Lower lobe of right lung (tissue), 2 donors: ENCODE results near the gene ATP1B3. TPM values are rescaled to one million over a fixed set of nuclear protein-coding genes. Genes with fewer than 3 reads are reported as not detected.
"Not testable (repeated sequence)": the region's sequence is repeated elsewhere in the genome, so short reads cannot be mapped to it uniquely, and the experiment has no call there.

Experiments
- ATAC-seq, 2 donors: fragments of 200-7000 bp; cut with Tn5 transposase; one replicate each; pipeline ENCODE4 v1.9.1; 2020 to 2022; ENCODE audit warnings: mild to moderate bottlenecking in 2 of 2, moderate library complexity in 2 of 2
- DNase-seq: peaks from one replicate; pipeline ENCODE4 v3.0.0-alpha.2; 2020
- H3K27ac ChIP-seq: fragments of 200-600 bp; one replicate; pipeline ENCODE4 v1.8.0; 2022
- H3K27me3 ChIP-seq: fragments of 200-600 bp; one replicate; pipeline ENCODE4 v1.8.0; 2022; ENCODE audit warnings: low read depth
- H3K36me3 ChIP-seq: fragments of 200-600 bp; one replicate; pipeline ENCODE4 v1.8.0; 2022; ENCODE audit warnings: mild to moderate bottlenecking
- H3K4me1 ChIP-seq: fragments of 200-600 bp; one replicate; pipeline ENCODE4 v1.8.0; 2022
- H3K4me3 ChIP-seq: fragments of 200-600 bp; one replicate; pipeline ENCODE4 v1.8.0; 2022; ENCODE audit warnings: mild to moderate bottlenecking
- H3K9me3 ChIP-seq: fragments of 200-600 bp; one replicate; pipeline ENCODE4 v1.8.0; 2022
- CTCF ChIP-seq: fragments of 200-600 bp; IDR thresholded peaks from one replicate; pipeline ENCODE4 v1.8.0; 2022; ENCODE audit warnings: antibody characterized with exemption, mild to moderate bottlenecking
- intact Hi-C: fragments of 100-400 bp; cut with DNase I; formaldehyde crosslinking; loops from one replicate; pipeline ENCODE4 v1.11.0; 2022
- total RNA-seq: library from RNA; stranded (reverse); fragmentation: NEBNext Ultra II Directional; extraction: Animal tissue kit (Norgen Biotek cat#: 25700); gene quantifications from one replicate; pipeline ENCODE4 v1.2.1, GENCODE V29; 2021
- donor health status: DM: no; HTN: yes; CAD: no; lungs with severe emphysema.

ATP1B3 gene
- total RNA-seq, 1 donor from 2014 or later, result 143 TPM

- Histone ChIP-seq H3K27me3 (no peaks in the 10 kb centered on the region), H3K4me1 (peaks cover 33% of the 10 kb centered on the region), H3K9me3 (no peaks in the 10 kb centered on the region), H3K27ac (peak overlapping the region; percentile 99), H3K4me3 (peak overlapping the region; percentile 83), H3K36me3 (no peaks in the 10 kb centered on the region)
- no peak for TF ChIP-seq CTCF
- no peak for DNase-seq
- intact Hi-C loops, result no loop called here
- ATAC-seq, result no peak
Observed at GRCh38 chr3:141877911-141878310, 1.5 kb downstream of the ATP1B3 start.

GRCh38 chr3:141878326-141878725 lies 1.9 kb downstream of the ATP1B3 start:
- H3K9me3 ChIP-seq, result no peaks in the 10 kb centered on the region
- no peak for TF ChIP-seq CTCF
- no peak overlapping the region for H3K27ac ChIP-seq
- peaks cover 33% of the 10 kb centered on the region for H3K4me1 ChIP-seq
- DNase-seq, result no peak
- H3K36me3 ChIP-seq, result no peaks in the 10 kb centered on the region
- H3K27me3 ChIP-seq, result no peaks in the 10 kb centered on the region
- no peak for ATAC-seq
- peak overlapping the region; percentile 83 for H3K4me3 ChIP-seq
- intact Hi-C loops, result no loop called here

DNA sequence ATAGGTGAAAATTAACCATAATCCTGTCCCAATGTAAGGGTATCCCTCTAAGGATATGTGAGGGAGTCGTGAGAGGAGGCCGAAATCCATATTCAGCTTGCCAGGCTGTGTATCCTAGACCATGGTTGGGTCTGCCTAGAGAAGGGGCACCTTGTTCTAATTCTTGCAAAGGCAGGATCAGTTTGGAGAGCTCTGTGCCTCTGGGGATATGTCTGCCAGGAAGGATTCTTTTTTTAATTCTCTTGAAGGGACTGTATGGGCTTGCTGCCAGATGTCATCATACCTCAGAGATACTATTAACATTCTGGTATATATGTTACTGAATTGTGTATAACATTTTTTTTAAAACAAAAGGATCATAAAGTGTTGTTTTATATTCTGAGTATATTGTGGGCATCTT lies 2.4 kb downstream of the ATP1B3 start:
- Histone ChIP-seq H3K9me3 (no peaks in the 10 kb centered on the region), H3K27ac (no peak overlapping the region), H3K36me3 (no peaks in the 10 kb centered on the region), H3K27me3 (no peaks in the 10 kb centered on the region), H3K4me3 (peak overlapping the region; percentile 83), H3K4me1 (peaks cover 33% of the 10 kb centered on the region)
- no peak for TF ChIP-seq CTCF
- intact Hi-C loops, result no loop called here
- ATAC-seq (no peak), DNase-seq (no peak)

GRCh38 chr3:141881702-141882101 lies 5.3 kb downstream of the ATP1B3 start:
- ATAC-seq (no peak), DNase-seq (no peak)
- no peaks in the 10 kb centered on the region for H3K9me3 ChIP-seq
- H3K36me3 ChIP-seq, result no peaks in the 10 kb centered on the region
- no peak for TF ChIP-seq CTCF
- peaks cover 28% of the 10 kb centered on the region for H3K4me1 ChIP-seq
- no peak overlapping the region for H3K4me3 ChIP-seq
- H3K27ac ChIP-seq, result no peak overlapping the region
- intact Hi-C loops, result no loop called here
- no peaks in the 10 kb centered on the region for H3K27me3 ChIP-seq

DNA sequence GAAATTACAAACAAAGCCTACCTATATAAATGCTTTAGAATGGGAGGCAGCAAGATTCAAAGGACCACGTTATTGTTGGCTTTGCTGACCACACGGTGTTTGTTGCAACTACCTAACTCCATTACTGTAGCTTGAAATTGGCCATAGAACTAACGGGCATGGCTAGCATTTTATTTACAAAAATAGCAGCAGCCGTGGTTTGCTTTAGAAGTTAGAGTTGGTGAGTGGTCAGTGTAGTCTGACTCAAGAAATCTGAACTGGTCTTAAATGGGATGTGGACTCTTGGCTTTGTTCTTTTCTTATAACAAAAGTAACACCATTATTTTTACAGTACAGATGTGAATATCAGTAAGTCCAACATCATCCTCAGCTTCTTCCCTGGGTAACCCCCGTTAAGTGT lies 10.6 kb downstream of the ATP1B3 start:
- Histone ChIP-seq H3K9me3 (no peaks in the 10 kb centered on the region), H3K4me3 (no peak overlapping the region), H3K27me3 (no peaks in the 10 kb centered on the region), H3K36me3 (no peaks in the 10 kb centered on the region), H3K27ac (no peak overlapping the region), H3K4me1 (no peaks in the 10 kb centered on the region)
- no peak for TF ChIP-seq CTCF
- intact Hi-C loops, result no loop called here
- ATAC-seq (no peak), DNase-seq (no peak)

- ATAC-seq, DNase-seq, H3K9me3 ChIP-seq, H3K4me3 ChIP-seq, H3K36me3 ChIP-seq, H3K4me1 ChIP-seq, H3K27me3 ChIP-seq, H3K27ac ChIP-seq, intact Hi-C loops: not testable (repeated sequence)
Observed at GRCh38 chr3:141888548-141888947, 12.1 kb downstream of the ATP1B3 start.
